SK-N-SH (cell line): ENCODE data around the gene SLC16A13.

Experiments
- EP300 ChIP-seq, 2 experiments: IDR thresholded peaks; 2 replicates each; pipeline versions ENCODE4 v1.4.0 to v1.6.1; 2012; ENCODE audit warnings: borderline replicate concordance in 1 of 2, low read depth in 1 of 2, low read length in 1 of 2
- TF ChIP-seq, protein P1 (sequence below): fragments of 200-600 bp; sonication (generic); IDR thresholded peaks from 2 replicates; pipeline ENCODE4 v1.6.1; 2017; ENCODE audit warnings: antibody characterized with exemption, mild to moderate bottlenecking, moderate library complexity

DNA sequence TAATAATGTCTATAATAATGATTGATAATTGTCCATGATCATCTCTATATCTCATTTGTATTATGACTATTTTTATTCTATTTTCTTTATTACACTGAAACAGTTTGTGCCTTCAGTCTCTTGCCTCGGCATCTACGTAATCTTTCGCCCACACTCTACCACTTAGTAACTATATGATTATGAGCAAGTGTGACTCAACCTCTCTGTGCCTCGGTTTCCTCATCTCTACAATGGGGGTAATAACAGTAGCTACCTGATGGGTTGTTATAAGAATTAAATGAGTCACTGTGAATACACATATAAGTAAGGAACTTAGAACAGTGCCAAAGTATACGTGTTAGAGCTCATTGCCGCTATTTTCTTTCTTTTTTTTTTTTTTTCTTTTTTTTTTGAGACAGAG lies 11.8 kb downstream of the SLC16A13 start:
- TF ChIP-seq, protein P1, sequence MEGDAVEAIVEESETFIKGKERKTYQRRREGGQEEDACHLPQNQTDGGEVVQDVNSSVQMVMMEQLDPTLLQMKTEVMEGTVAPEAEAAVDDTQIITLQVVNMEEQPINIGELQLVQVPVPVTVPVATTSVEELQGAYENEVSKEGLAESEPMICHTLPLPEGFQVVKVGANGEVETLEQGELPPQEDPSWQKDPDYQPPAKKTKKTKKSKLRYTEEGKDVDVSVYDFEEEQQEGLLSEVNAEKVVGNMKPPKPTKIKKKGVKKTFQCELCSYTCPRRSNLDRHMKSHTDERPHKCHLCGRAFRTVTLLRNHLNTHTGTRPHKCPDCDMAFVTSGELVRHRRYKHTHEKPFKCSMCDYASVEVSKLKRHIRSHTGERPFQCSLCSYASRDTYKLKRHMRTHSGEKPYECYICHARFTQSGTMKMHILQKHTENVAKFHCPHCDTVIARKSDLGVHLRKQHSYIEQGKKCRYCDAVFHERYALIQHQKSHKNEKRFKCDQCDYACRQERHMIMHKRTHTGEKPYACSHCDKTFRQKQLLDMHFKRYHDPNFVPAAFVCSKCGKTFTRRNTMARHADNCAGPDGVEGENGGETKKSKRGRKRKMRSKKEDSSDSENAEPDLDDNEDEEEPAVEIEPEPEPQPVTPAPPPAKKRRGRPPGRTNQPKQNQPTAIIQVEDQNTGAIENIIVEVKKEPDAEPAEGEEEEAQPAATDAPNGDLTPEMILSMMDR = no peak
- no peak for TF ChIP-seq EP300 (IDR thresholded peaks at IDR 0.05; ENCODE audit: borderline replicate concordance in 1 of 2, low read depth in 1 of 2, low read length in 1 of 2)
